Mesodermal cell (in vitro differentiated cells): ENCODE data around the gene CDC42BPG.

Source experiments
- H3K27ac ChIP-seq: 2 replicates; pipeline ENCODE4 v1.7.0; 2013; ENCODE audit warnings: mild to moderate bottlenecking, low read depth, low read length, moderate library complexity; ENCODE audit not compliant: severe bottlenecking
- H3K36me3 ChIP-seq: 2 replicates; pipeline ENCODE4 v1.7.1; 2013; ENCODE audit warnings: mild to moderate bottlenecking, low read length, moderate library complexity; ENCODE audit not compliant: control insufficient read depth, insufficient read depth
- H3K4me1 ChIP-seq: one replicate; pipeline ENCODE4 v1.7.1; 2013; ENCODE audit warnings: mild to moderate bottlenecking, low read length; ENCODE audit not compliant: insufficient read depth, control insufficient read depth, poor library complexity, severe bottlenecking
- H3K4me3 ChIP-seq: 2 replicates; pipeline ENCODE4 v1.7.0; 2013; ENCODE audit warnings: low read length, control low read depth, mild to moderate bottlenecking; ENCODE audit not compliant: insufficient read depth, poor library complexity, severe bottlenecking; ENCODE audit errors: extremely low read depth
- H3K9me3 ChIP-seq: 2 replicates; pipeline ENCODE4 v1.7.1; 2013; ENCODE audit warnings: mild to moderate bottlenecking, low read length, moderate library complexity; ENCODE audit not compliant: control insufficient read depth
- WGBS, 2 experiments: methylation state at CpG; one replicate each; pipeline ENCODE4 v1.1.5; 2013; ENCODE audit warnings: missing lambda C conversion rate in 2 of 2; ENCODE audit not compliant: insufficient coverage in 2 of 2; 5-methylcytosine and 5-hydroxymethylcytosine counted together

The CDC42BPG gene

GRCh38 chr11:64870893-64871466 is 26.5 kb upstream of the CDC42BPG start:
- peaks cover 63% of the 10 kb centered on the region for H3K36me3 ChIP-seq
- no peaks in the 10 kb centered on the region for H3K9me3 ChIP-seq
- no peak overlapping the region for H3K4me3 ChIP-seq
- peaks cover 59% of the 10 kb centered on the region for H3K4me1 ChIP-seq
- WGBS, 2 experiments, result 87 to 90% methylated on average over 17 to 19 of the region's 20 CpGs
- peak overlapping the region; percentile 90 for H3K27ac ChIP-seq

GRCh38 chr11:64870176-64870892 is 25.9 kb upstream of the CDC42BPG start:
- 76 to 78% methylated on average over 15 to 19 of the region's 19 CpGs for WGBS, 2 experiments
- H3K4me3 ChIP-seq, result no peak overlapping the region
- H3K9me3 ChIP-seq, result no peaks in the 10 kb centered on the region
- H3K4me1 ChIP-seq, result peaks cover 60% of the 10 kb centered on the region
- H3K27ac ChIP-seq, result peak overlapping the region; percentile 90
- peaks cover 62% of the 10 kb centered on the region for H3K36me3 ChIP-seq

GRCh38 chr11:64869571-64870175 is 25.2 kb upstream of the CDC42BPG start:
- no peaks in the 10 kb centered on the region for H3K9me3 ChIP-seq
- H3K4me1 ChIP-seq, result peaks cover 64% of the 10 kb centered on the region
- peak overlapping the region; percentile 90 for H3K27ac ChIP-seq
- H3K4me3 ChIP-seq, result no peak overlapping the region
- peaks cover 59% of the 10 kb centered on the region for H3K36me3 ChIP-seq
- 77 to 85% methylated on average over 7 to 8 of the region's 9 CpGs for WGBS, 2 experiments

- H3K4me1 ChIP-seq, result peaks cover 65% of the 10 kb centered on the region
- peak overlapping the region; percentile 90 for H3K27ac ChIP-seq
- peaks cover 55% of the 10 kb centered on the region for H3K36me3 ChIP-seq
- no peaks in the 10 kb centered on the region for H3K9me3 ChIP-seq
- 95 to 97% methylated on average over 19 to 21 of the region's 21 CpGs for WGBS, 2 experiments
- H3K4me3 ChIP-seq, result no peak overlapping the region
These were observed 24.6 kb upstream of the CDC42BPG start for GRCh38 chr11:64868904-64869570.

- no peaks in the 10 kb centered on the region for H3K9me3 ChIP-seq
- H3K27ac ChIP-seq, result no peak overlapping the region
- no peak overlapping the region for H3K4me3 ChIP-seq
- peaks cover 71% of the 10 kb centered on the region for H3K4me1 ChIP-seq
- peaks cover 53% of the 10 kb centered on the region for H3K36me3 ChIP-seq
- 95 to 96% methylated on average over 17 to 27 of the region's 28 CpGs for WGBS, 2 experiments
These were observed 23.5 kb upstream of the CDC42BPG start for GRCh38 chr11:64867748-64868462.

GRCh38 chr11:64866173-64866491 is 21.7 kb upstream of the CDC42BPG start:
- H3K36me3 ChIP-seq, result peaks cover 50% of the 10 kb centered on the region
- H3K4me1 ChIP-seq, result peaks cover 68% of the 10 kb centered on the region
- no peak overlapping the region for H3K4me3 ChIP-seq
- H3K27ac ChIP-seq, result no peak overlapping the region
- 80 to 100% methylated on average over 1 to 2 of the region's 4 CpGs for WGBS, 2 experiments
- no peaks in the 10 kb centered on the region for H3K9me3 ChIP-seq

- H3K4me1 ChIP-seq, result peaks cover 62% of the 10 kb centered on the region
- H3K4me3 ChIP-seq, result no peak overlapping the region
- whole genome bisulfite sequencing, 2 experiments, result 92 to 93% methylated on average over 10 to 13 of the region's 15 CpGs
- H3K27ac ChIP-seq, result peak overlapping the region; percentile 5
- H3K36me3 ChIP-seq, result peaks cover 50% of the 10 kb centered on the region
- no peaks in the 10 kb centered on the region for H3K9me3 ChIP-seq
These were observed 21.1 kb upstream of the CDC42BPG start for GRCh38 chr11:64865286-64866172.

GRCh38 chr11:64864473-64865285 is 20.2 kb upstream of the CDC42BPG start:
- no peak overlapping the region for H3K4me3 ChIP-seq
- 81 to 84% methylated on average over 13 to 14 of the region's 18 CpGs for WGBS, 2 experiments

GRCh38 chr11:64864135-64864472 is 19.7 kb upstream of the CDC42BPG start:
- WGBS, 2 experiments, result 92 to 94% methylated on average over 9 of the region's 9 CpGs
- Histone ChIP-seq H3K27ac (no peak overlapping the region), H3K4me1 (peaks cover 55% of the 10 kb centered on the region), H3K9me3 (no peaks in the 10 kb centered on the region), H3K4me3 (no peak overlapping the region), H3K36me3 (peaks cover 57% of the 10 kb centered on the region)

More at GRCh38 chr11:64864473-64865285, 20.2 kb upstream of the CDC42BPG start:
- Histone ChIP-seq H3K36me3 (peaks cover 54% of the 10 kb centered on the region), H3K4me1 (peaks cover 58% of the 10 kb centered on the region), H3K9me3 (no peaks in the 10 kb centered on the region), H3K27ac (peak overlapping the region; percentile 62)
